M059J (cell line): Measurements from ENCODE around the gene DNMT3L. TPM values are rescaled to one million over a fixed set of nuclear protein-coding genes. Genes with fewer than 3 reads are reported as not detected.
A peak's percentile ranks its signal among the peaks of the same experiment; 100 is the strongest.

Experiments used
- DNase-seq: peaks from one replicate; pipeline ENCODE4 v3.0.0-alpha.2; 2012; ENCODE audit warnings: low read depth
- total RNA-seq: library from RNA; depleted of rRNA; stranded (reverse); fragments of >200 nt; shearing (Covaris generic); gene quantifications from 2 replicates; pipeline ENCODE4 v1.2.3, GENCODE V29; 2014

DNMT3L gene
- total RNA-seq, 1 experiment from 2014 or later = not detected

DNA sequence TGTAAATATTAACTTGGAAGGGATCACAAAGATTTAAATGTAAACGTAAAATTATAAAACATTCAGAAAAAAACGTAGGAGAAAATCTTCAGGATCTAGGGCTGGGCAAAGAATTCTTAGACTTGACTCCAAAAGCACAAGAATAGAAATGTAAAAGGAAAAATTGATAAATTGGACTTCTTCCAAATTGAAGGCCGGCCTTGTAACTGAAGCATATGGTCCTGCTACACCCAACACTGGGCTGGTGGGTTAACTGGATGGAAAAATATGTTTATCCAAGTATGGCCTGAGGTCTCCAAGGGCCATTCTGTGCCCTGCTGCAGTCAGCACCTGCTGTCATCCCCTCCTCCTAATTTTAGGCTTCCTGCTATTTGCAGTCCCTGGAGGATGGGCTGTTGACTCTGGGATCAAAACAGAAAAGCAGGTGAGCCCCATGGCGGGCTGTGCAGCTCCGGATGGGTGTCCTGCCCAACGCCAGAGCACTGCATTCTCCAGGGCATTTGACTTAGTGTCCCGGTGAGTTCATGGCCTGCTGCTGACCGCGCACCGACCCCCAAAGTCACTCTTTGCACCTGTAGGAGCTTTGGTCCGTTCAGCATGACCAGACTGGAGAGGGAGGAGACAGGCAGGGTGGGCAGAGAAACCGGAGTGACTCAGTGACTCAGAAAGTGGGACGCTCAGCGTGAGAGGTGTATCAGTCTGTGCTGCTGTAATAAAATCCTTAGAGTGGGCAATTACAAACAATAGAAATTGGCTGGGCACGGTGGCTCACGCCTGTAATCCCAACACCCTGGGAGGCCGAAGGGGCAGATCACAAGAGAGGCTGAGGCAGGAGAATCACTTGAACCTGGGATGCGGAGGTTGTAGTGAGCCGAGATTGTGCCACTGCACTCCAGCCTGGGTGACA, 17.9 kb upstream of the DNMT3L start:
- no peak for DNase-seq

DNA sequence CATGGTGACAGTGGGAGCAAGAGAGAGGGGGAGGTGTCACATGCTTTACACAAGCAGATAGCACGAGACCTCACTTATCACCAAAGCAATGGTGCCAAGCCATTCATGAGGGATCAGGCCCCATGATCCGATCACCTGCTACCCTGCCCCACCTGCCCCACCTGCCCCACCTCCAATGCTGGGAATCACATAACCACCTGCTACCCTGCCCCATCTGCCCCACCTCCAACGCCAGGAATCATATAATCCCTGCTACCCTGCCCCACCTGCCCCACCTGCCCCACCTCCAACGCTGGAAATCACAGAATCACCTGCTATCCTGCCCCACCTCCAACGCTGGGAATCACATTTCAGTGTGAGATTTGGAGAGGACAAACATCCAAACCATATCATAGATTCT, 13.3 kb upstream of the DNMT3L start:
- no peak for DNase-seq

DNA sequence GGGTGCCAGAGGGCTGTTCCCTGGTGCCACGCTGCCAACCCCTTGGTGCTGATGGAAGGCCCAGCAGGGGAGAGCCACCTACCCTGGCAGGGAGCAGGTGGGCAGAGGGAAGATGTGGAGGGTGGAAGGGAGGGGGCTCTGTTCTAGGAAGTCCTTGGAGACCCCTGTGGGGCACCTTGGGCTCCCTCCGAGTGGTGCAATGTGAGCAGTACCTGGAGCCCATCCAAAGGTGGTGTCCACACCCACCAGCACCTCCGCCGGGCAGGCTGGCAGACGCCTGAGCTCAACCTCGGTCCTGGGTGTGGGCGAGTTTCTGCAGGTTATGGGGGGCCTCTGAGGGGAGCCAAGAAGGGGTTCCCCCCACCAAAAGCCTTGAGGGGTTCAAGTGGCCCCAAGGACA, 11.3 kb upstream of the DNMT3L start:
- no peak for DNase-seq

DNA sequence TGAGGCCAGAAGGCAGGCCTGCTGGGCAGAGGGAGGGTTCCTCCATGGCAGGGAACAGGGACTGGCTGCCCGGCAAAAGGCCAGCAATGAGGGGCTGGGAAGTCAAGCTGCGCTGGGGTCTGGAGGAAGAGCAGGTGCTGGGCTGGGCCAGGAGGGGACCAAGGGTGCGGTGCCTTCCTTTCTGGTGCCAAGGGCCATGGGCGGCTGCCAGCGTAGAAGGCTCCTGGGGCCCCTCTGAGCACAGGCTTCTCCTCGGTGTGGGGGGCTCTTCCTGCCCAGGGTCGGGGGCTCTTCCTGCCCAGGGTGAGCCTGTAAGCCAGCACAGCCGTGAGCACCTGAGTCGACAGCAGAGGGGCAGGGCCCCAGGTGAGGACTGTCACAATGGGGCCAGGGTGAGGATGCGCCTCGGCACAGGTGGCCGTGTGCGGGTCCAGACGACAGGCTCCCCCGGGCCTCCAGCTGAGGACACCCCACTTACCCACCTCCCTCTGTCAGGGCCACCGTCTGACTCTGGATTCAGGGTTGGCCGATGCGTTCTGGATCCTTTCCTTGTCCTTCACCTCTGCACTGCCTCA, 10.7 kb upstream of the DNMT3L start:
- no peak for DNase-seq

DNA sequence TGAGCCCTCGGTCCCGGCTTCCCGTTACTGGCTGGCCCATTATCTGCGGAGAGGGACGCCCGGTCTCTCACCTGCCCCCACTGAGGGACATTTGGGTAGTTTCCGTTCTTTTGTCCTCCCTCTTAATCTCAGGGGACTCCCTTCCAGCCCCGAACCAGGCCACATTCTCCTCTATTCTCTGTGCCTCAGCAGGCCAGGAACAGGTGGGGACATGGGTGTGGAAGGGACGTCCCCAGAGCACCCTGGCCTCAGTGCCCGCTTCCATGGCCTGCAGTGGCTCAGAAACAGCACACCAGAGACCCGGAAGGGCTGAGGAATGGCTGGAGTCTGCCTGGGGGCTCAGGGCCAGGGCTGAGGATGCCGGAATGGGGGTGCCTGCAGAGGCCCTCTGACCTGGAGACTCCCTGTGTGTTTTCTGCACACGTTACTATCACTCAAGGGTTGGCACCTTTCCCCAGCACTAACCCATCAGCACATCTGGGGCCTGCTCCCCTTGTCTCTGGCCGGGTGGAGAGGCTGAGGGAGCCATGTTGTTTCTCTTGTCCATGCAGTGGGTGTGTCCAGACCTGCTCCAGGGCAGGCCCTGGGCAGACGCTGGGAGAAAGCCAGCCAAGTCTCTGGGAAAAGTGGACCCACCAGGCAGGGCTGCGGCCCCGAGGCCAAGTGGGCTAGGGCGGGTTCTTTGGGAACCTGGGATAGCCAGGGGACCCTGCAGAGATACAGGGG, 10.0 kb upstream of the DNMT3L start:
- no peak for DNase-seq

DNA sequence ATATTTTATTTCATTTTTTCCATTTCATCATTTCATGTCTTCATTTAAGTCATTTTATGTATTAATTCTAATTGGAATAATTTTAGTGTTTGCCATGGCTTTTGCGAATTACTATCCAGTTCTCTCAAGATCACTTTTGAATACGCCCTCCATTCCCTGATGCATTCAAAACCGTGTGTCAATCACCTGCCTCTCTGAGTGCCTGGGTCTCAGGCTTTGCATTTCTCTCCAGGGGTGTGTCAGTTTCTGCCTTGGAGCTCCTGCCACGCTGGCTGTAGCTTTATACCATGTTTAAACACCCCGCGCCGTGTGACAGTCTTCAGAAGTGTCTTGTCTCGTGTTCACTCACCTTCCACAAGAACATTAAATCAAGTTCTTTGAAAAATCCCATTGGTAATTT, 7.4 kb upstream of the DNMT3L start:
- no peak for DNase-seq

DNA sequence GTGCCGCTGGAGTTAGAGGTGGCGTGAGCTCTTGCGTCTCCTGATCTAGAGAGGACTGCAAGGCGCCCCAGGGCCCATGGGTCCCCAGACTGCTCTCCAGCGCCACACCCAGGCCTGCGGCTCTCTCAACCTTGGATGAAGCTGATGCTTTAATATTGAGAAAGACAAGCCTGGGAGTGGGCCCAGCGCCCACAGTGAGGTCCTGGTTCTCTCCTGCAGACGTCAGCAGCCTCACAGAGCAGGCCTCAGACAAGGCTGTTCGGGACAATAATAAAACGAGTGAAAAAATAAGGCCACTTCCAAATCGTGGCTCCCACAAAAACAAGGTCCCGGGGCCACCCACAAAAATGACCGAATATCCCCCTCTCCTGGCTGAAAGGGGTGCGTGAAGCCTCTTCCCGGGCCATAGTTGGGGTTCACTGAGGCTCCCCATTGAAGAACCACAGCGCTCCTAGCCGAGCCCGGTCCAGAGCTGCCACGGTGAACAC, 6.0 kb upstream of the DNMT3L start:
- DNase-seq = no peak

DNA sequence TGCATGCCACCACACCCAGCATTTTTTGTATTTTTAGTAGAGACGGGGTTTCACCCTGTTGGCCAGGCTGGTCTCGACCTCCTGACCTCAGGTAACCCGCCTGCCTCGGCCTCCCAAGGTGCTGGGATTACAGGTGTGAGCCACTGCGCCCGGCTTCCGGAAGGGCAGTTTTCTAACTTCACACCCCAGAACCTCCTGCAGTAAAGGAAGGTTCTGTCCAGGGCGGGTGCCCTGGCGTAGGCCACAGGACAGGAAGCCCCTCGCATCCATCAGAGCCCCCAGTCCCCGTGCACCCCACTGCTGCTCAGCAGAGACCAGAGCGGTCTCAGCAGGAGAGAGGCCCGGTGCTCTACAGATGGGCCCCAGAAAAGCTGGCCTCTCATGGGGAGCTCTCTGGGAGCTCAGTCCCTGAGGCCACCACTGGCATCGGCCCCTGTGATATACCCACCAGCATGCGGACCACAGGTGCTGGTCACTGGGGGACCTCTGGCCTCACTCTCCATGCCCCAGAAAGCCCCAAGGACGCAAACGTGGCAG, 4.1 kb upstream of the DNMT3L start:
- DNase-seq = no peak

DNA sequence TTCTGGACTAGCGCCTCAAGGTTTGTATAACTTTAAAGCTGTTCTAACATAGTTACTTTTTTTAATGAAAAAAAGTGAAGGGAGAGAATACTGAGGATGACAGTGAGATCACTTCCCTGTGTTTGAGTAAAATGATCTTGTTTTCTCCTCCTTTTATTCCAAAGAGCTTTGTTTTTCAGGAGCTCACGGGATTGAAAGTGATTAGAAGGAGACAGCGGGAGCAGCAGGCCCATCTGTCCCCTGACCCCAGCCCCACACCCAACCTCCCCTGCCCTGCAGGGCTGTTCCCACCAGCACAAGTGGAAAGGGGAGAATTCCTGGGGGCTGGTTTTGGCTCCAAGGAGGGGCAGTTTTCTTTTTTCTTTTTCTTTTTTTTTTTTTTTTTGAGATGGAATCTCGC, 2.1 kb upstream of the DNMT3L start:
- no peak for DNase-seq

DNA sequence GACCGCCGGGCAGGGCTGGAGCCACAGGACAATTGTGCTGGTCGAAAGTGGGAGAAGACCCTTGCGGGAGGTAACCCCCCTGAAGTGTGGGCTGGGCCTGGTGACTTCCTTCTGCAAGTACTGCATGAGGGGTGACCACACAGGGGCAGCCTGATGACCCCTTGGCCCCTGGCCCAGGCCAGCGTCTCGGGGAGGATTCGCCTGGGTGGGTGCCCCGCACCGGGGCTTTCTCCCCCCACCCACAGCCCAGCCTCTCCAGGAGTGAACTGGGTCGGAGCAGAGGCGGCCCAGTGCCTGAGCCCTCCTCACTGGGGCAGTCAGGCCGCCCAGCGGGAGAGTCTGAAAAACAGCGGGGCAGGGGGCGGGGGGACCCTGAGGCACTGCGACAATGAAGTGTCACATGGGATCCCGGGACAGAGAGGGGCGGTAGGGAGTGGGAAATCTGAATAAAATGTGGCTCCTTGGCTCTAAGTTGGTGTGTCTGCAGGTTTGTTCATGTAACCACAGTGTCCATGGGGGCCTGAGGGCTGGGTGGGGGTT, 1.6 kb upstream of the DNMT3L start:
- DNase-seq = no peak

DNA sequence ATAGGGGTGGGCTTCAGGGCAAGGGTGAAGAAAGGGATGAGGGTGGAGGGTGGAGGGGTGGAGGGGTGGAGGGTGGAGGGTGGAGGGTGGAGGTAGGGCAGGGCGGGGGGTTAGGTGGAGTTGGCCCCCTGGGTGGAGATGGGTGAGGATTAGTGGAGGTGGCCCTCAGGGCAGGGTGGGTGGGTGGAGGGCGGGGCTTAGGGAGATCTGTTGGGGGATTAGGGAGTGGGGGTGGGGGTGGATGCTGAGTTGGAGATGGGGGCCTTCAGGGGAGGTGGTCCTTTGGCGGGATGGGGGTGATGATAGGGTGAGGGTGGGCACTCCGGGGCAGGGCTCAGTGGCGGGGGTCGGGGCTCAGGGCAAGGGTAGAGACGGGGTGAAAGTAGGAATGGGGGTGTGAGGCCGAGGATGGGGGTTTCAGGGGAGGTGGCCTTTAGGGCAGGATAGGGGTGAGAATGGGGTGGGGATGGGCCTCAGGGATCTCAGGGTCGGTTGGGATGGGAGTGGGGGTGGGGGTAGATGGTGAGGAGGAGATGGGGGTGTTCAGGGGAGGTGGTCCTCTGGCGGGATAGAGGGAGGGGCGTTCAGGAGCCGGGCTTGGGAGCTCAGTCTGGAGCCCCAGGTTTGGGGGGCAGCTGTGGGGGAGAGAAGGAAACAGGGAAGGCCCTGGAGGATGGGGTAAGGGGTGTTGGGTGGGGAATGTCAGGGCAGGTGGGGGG, 800 bp upstream of the DNMT3L start:
- DNase-seq = no peak

DNA sequence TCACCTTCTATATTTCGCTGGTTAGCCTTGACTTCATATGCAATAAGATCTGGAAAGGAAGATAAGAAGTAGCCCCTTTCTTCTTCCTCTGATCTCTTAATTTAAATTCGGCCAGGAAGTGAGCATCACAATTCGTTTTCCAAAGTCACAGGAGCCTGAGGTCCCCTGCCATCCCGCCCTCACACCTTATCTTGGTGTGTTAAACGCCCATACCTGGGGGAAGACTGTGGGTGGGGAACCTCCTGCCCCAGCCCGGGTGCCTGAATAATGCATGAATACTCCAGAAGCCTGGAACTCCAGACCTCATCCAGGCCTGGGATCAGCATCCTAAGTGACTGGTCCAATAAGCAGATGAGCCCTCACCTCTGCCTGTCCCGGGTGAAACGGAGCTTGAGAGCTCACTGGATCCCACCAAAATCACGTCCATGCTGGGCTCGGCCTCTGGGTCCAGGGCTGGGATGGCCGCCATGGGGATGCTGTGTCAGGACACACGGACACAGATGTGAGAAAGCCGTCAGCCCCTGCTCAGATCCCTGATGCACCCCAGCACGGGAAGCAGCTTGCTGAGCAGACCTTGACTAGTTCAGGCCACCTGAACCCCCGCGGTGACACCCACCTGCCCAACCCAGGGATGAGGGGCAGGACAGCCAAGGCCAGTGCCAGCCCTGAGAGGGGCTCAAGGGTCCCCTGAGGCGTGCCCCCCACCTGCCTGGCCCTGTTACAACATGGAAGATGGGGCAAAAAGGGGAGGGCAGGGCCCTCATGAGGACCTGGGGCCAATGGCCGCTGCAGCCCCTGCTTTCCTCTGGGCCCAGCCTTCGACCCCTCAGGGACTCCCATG, 686 bp downstream of the DNMT3L start:
- DNase-seq = no peak

DNA sequence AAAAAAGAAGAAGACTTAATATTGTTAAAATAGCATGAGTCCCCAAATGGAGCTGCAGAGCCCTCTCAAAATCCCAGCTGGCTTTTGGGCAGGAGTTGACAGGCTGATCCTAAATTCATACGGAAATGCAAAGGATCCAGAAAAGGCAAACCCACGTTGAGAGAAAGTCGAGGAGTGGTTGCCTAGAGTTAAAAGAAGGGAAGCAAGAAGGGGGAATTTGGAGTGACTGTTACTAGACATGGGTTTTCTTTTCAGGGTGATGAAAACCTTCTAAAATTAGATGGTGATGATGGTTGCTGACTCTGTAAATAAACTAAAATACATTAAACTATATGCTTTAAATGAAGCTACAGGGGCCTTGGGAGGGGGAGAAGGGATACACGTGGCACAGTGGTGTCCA, 1.6 kb downstream of the DNMT3L start:
- DNase-seq = no peak

DNA sequence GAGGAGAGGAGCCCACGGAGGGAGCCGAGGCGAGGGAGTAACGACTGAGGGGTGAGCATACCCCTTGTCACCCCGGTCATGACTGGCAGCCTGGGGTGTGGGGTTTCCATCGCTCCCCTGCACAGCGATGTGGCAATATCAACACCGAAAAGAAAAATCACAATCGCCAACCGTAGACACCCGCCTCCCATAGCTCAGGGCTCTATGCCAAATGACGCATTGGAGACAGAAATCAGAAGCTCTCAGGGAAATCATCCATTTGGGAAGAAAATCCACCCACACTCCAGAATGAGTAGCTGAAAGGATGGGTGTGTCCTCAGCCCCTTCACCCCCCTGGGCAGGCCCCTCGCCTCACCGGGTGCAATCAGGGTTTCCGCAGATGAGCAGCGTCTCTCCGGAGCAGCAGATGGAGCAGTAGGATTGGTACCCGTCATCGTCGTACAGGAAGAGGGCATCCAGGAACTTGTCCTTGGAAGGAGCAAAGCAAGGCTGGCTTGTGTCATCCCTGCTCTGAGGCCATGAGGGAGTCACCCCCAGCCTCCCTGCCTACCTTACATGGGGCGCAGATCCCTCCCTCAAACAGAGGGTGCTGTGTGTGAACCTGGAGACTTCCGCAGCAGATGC, 2.5 kb downstream of the DNMT3L start:
- peak; percentile 37 for DNase-seq

DNA sequence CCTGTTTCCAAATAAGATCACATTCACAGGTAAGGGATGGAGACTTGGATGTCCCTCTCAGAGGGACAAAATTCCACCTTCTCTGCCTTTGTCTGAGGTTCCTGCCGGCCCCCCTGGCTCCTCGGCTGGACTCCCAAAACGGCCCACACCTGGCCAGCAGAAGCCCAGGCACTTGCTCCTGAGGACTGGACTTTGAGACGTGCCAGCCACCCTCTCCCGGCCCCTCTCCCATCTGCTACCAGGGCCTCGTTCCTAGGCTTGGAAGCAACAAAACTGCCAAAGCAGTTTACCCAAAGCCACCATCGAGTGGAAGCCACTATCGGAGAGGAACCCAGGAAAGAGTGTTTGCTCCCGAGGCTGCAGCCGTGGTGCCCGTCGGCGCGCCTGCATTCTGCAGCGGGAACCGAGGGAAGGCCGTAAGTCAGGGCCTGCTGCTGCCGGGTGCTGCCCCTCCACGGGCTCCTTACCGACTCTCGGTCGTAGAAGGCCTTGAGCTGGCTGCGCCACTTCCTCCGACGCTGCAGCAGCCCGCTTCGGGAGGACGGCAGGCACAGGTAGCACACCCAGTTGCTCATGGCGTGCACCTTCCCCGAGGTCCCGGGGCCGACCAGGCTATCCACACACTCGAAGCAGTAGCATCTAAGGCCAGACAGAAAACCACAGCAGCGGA, 3.5 kb downstream of the DNMT3L start:
- no peak for DNase-seq

DNA sequence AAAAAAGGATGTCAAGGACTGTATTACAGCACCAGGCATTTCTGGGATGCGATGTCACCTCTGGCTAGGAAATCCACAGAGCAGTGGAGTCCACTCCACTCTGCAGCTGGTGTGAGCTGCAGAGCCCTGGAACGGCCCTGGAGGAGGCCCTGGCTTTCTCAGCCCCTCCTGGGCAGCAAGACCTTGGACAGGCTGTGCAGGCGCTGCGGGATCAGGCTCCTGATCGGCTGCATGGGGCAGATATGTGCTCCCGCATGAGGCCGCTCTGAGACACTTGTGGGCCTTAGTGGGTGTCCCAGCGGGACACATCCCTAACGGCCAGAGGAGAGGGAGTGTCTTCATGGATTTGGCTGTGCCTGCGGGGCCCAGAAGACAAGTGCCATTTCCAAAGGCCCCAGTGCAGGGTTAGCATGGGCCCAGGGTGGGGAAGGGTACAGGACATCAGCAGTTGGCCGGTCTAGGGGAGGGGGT, 6.2 kb downstream of the DNMT3L start:
- no peak for DNase-seq

DNA sequence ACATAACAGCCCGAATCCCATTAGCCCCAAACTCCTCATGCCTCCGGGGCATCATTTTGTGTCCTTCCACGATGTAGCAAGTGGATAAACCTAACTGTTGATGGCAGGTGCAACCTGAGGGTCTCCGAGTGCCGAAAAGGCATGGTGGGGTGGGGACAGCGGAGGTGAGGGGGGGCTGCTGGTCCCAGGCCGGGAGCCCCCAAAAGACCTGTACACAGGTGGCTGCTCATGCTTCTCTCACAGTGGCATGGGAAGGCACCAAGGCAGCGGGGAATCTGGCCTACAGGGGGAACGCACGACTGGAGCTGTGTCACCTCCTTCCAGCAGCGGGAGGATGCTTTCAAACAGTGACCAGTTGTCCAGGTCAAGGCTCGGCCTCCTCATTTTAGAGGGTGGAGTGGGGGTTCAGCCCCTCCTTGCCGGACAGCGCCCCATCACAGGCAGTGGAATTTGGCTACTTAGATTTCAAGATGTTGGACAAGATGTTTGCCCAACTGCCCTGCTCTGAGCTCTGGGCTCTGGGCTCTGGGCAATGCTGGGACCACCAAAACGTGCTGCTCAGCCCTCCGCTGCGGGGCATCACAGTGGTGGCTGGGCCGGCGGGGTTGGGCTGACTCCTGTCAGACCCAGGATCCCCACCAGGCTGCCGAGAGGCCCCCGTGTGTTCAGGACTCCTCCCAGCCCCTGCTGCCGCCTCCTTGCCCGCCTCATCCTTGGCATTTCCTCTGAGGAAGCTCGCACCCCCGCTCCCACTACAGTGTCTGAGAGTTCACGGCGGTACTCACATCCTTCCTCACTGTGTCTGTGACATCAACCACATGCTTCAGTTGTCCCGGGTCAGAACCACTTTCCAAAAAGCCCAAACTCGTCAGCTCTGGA, 7.6 kb downstream of the DNMT3L start:
- DNase-seq = no peak
